Measurements from ENCODE around the gene PROX1.

PROX1 gene

DNA sequence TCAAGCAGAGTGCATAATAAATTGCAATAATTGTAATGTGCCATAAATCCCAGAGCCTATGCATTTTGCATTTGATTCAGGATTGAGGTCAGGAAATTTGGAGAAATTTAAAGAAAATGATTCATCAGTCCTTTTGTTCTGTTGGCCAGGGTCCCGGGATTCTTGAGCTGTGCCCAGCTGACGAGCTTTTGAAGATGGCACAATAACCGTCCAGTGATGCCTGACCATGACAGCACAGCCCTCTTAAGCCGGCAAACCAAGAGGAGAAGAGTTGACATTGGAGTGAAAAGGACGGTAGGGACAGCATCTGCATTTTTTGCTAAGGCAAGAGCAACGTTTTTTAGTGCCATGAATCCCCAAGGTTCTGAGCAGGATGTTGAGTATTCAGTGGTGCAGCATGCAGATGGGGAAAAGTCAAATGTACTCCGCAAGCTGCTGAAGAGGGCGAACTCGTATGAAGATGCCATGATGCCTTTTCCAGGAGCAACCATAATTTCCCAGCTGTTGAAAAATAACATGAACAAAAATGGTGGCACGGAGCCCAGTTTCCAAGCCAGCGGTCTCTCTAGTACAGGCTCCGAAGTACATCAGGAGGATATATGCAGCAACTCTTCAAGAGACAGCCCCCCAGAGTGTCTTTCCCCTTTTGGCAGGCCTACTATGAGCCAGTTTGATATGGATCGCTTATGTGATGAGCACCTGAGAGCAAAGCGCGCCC lies 8.7 kb downstream of the PROX1 start:
- no peak for TF ChIP-seq ZBTB7A (IDR thresholded peaks at IDR 0.05; ENCODE audit: low read depth)
- TF ChIP-seq YY1 (IDR thresholded peaks at IDR 0.05; ENCODE audit: low read depth): no peak
- TF ChIP-seq NFIC (IDR thresholded peaks at IDR 0.05): no peak
- no peak for TF ChIP-seq TAF1 (IDR thresholded peaks at IDR 0.05; ENCODE audit: low read depth)
- TF ChIP-seq TEAD4 (IDR thresholded peaks at IDR 0.05): no peak
- no peak for TF ChIP-seq CREB1 (IDR thresholded peaks at IDR 0.05; ENCODE audit: low read depth)
- TF ChIP-seq, protein P1, sequence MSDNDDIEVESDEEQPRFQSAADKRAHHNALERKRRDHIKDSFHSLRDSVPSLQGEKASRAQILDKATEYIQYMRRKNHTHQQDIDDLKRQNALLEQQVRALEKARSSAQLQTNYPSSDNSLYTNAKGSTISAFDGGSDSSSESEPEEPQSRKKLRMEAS (IDR thresholded peaks at IDR 0.05): no peak
- no peak for TF ChIP-seq EGR1 (IDR thresholded peaks at IDR 0.05)
- no peak for TF ChIP-seq RAD21 (IDR thresholded peaks at IDR 0.05; ENCODE audit: low read depth)
- no peak for TF ChIP-seq TCF12 (IDR thresholded peaks at IDR 0.05; ENCODE audit: low read depth)

GRCh38 chr1:213997038-213997771 lies 9.4 kb downstream of the PROX1 start:
- TF ChIP-seq CREB1 (IDR thresholded peaks at IDR 0.05; ENCODE audit: low read depth) (no peak), NFIC (IDR thresholded peaks at IDR 0.05) (no peak), TCF12 (IDR thresholded peaks at IDR 0.05; ENCODE audit: low read depth) (no peak), TAF1 (IDR thresholded peaks at IDR 0.05; ENCODE audit: low read depth) (no peak), REST (IDR thresholded peaks at IDR 0.05; ENCODE audit: low read depth) (no peak), EP300 (IDR thresholded peaks at IDR 0.05; ENCODE audit: borderline replicate concordance) (no peak), YY1 (IDR thresholded peaks at IDR 0.05; ENCODE audit: low read depth) (no peak), ZBTB7A (IDR thresholded peaks at IDR 0.05; ENCODE audit: low read depth) (no peak), CEBPB (IDR thresholded peaks at IDR 0.05) (no peak), TEAD4 (IDR thresholded peaks at IDR 0.05) (no peak)
- TF ChIP-seq, protein P1 (IDR thresholded peaks at IDR 0.05): no peak
- TF ChIP-seq, protein P2, sequence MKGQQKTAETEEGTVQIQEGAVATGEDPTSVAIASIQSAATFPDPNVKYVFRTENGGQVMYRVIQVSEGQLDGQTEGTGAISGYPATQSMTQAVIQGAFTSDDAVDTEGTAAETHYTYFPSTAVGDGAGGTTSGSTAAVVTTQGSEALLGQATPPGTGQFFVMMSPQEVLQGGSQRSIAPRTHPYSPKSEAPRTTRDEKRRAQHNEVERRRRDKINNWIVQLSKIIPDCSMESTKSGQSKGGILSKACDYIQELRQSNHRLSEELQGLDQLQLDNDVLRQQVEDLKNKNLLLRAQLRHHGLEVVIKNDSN (IDR thresholded peaks at IDR 0.05): no peak

GRCh38 chr1:213997772-213998107 lies 10.0 kb downstream of the PROX1 start:
- no peak for TF ChIP-seq EGR1 (IDR thresholded peaks at IDR 0.05)
- no peak for TF ChIP-seq CREB1 (IDR thresholded peaks at IDR 0.05; ENCODE audit: low read depth)
- no peak for TF ChIP-seq TAF1 (IDR thresholded peaks at IDR 0.05; ENCODE audit: low read depth)
- TF ChIP-seq RAD21 (IDR thresholded peaks at IDR 0.05; ENCODE audit: low read depth): no peak
- no peak for TF ChIP-seq NFIC (IDR thresholded peaks at IDR 0.05)

DNA sequence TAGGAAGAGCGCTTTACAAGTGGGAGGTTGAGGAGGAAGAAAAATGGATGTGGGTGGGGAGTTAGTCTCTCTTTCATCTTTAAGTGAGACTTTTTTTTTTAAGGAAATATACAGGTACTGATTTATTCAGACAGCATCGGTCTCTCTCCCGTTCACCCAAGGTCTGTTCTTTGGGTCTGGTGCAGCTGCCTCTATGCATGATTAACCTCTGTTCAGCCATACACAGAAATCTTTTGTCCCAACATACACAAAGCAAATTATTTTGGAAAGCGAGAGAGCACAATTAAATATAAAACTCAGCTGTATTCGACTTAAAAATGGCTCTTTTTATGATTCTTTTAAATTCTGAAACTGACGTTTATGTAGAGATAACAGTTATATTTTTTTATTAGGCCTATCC lies 11.0 kb downstream of the PROX1 start:
- TF ChIP-seq, protein P2 (IDR thresholded peaks at IDR 0.05): no peak
- no peak for TF ChIP-seq REST (IDR thresholded peaks at IDR 0.05; ENCODE audit: low read depth)
- no peak for TF ChIP-seq TEAD4 (IDR thresholded peaks at IDR 0.05)
- TF ChIP-seq FOXM1 (IDR thresholded peaks at IDR 0.05; ENCODE audit: borderline replicate concordance, low read depth): no peak
- TF ChIP-seq, protein P1 (IDR thresholded peaks at IDR 0.05): no peak
- TF ChIP-seq NFIC (IDR thresholded peaks at IDR 0.05): no peak
- TF ChIP-seq CREB1 (IDR thresholded peaks at IDR 0.05; ENCODE audit: low read depth): no peak
- TF ChIP-seq ZBTB7A (IDR thresholded peaks at IDR 0.05; ENCODE audit: low read depth): no peak
- no peak for TF ChIP-seq YY1 (IDR thresholded peaks at IDR 0.05; ENCODE audit: low read depth)
- no peak for TF ChIP-seq CEBPB (IDR thresholded peaks at IDR 0.05)
- TF ChIP-seq EGR1 (IDR thresholded peaks at IDR 0.05): no peak
- TF ChIP-seq EP300 (IDR thresholded peaks at IDR 0.05; ENCODE audit: borderline replicate concordance): no peak
- no peak for TF ChIP-seq RAD21 (IDR thresholded peaks at IDR 0.05; ENCODE audit: low read depth)
- no peak for TF ChIP-seq TCF12 (IDR thresholded peaks at IDR 0.05; ENCODE audit: low read depth)
- no peak for TF ChIP-seq TAF1 (IDR thresholded peaks at IDR 0.05; ENCODE audit: low read depth)

DNA sequence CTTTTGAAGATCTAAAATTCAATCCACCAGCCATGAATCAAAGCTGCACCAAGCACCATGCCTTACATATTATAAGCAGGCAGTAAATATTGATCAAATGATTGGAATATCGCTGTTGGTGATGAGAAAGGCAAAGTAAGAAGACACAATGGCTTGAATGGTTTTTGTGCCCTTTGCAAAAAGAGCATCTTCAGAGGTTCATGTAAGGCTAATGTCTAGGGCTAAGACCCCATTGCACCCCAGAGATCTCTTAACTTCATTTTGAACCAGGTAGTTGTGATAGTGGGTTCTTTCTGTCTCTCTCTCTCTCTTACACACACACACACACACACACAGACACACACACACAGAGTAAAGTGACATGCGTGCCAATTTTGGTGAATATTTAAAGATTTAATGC lies 12.0 kb downstream of the PROX1 start:
- TF ChIP-seq TCF12 (IDR thresholded peaks at IDR 0.05; ENCODE audit: low read depth): no peak
- TF ChIP-seq, protein P2 (IDR thresholded peaks at IDR 0.05): no peak
- no peak for TF ChIP-seq YY1 (IDR thresholded peaks at IDR 0.05; ENCODE audit: low read depth)
- TF ChIP-seq, protein P1 (IDR thresholded peaks at IDR 0.05): no peak
- no peak for TF ChIP-seq EP300 (IDR thresholded peaks at IDR 0.05; ENCODE audit: borderline replicate concordance)
- TF ChIP-seq CEBPB (IDR thresholded peaks at IDR 0.05): no peak
- no peak for TF ChIP-seq RAD21 (IDR thresholded peaks at IDR 0.05; ENCODE audit: low read depth)
- no peak for TF ChIP-seq FOXM1 (IDR thresholded peaks at IDR 0.05; ENCODE audit: borderline replicate concordance, low read depth)
- no peak for TF ChIP-seq TEAD4 (IDR thresholded peaks at IDR 0.05)
- no peak for TF ChIP-seq TAF1 (IDR thresholded peaks at IDR 0.05; ENCODE audit: low read depth)
